Activated naive CD4-positive, alpha-beta T cell (primary cell): ENCODE data around the gene GSC.
"Not testable (repeated sequence)": the region's sequence is repeated elsewhere in the genome, so short reads cannot be mapped to it uniquely, and the experiment has no call there.

Experiments used
- DNase-seq, 4 experiments: peaks; one replicate each; lab custom pipeline; 2025; lab: John Stamatoyannopoulos, UW

Gene GSC

DNA sequence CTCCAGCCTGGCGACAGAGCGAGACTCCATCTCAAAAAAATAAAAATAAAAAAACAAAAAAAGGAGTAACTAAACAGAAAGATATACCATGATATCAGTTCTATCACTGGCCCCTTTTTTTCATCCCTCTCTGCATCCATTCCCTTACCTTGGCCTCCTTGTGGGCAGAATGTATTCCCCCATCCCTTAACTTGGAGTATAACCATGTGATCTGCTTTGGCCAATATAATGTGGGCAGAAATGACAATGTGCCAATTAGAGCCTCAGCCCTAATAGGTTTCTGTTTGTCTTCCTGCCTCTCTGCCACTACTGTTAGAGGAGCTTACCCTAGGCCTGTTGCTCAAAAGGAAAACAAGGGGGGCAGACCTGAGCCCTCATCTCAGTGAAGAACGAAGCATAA lies 23.8 kb downstream of the GSC start:
- no peak for DNase-seq

DNA sequence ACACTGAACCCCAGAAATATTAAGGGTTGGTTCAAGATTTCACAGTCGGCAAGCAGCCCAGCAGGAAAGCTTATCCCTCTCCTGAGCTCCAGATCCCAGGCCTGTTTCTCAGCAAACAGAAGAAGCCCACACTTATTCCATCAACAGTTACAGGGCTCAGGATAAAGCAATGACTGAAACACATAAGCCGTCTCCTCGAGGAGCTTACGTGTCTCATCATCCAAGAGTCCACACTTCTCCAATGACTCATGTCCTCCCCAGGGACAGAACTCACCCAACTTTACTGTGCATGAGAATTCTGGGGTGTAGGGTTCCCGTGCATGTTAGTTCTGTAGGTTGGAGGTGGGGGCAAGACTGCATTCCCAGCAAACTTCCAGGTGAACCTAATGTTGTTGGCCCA lies 31.2 kb downstream of the GSC start:
- no peak for DNase-seq

DNA sequence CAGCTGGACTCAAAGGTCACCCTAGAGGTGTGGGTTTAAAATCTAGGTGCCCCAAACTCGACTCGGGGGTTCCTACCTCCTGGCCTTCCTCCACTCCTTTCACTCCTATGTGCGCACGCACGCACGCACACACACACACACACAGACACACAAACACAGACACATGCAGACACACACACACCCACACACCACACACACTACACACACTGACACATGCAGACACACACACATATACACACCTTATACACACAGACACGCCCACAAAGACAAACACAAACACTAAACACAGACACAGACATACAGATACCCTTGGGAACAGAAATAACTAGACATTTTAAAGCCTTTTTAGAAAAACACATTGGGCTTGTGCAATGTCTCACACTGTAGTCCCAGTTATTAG lies 31.8 kb downstream of the GSC start:
- DNase-seq, result no peak

DNA sequence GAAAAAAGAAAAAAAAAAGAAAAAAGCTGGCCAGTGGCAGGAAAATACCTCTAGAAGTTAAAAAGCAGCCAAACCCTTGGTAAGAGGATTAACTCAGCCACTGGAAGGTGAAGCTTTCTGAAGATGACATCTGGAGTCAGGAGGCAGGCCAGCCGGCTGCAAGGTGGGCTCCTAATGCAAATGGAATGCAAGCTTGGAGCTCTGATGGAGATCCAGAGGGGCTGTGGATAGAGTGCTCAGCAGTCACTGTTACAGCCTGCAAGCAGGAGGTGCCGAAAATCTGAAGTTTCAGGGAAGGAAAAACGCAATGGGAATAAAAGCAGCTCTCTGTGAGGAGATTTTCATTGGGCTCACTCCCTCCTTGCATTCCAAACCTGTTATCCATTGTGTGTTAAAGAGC lies 41.0 kb downstream of the GSC start:
- DNase-seq, result no peak

DNA sequence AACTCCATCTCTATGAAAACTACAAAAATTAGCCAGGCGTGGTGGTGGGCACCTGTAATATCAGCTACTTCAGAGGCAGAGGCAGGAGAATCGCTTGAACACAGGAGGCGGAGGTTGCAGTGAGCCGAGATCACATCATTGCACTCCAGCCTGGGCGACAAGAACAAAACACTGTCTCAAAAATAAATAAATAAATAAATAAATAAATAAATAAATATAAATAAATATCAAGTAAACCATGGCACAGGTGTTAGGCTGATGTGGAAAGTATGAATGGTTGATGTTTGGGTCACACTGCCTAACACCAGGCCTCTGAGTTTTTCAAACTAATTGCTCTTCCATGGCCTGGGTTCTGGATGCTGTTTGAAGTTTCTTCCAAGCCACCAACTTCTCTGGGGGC lies 41.5 kb downstream of the GSC start:
- not testable (repeated sequence) for DNase-seq

DNA sequence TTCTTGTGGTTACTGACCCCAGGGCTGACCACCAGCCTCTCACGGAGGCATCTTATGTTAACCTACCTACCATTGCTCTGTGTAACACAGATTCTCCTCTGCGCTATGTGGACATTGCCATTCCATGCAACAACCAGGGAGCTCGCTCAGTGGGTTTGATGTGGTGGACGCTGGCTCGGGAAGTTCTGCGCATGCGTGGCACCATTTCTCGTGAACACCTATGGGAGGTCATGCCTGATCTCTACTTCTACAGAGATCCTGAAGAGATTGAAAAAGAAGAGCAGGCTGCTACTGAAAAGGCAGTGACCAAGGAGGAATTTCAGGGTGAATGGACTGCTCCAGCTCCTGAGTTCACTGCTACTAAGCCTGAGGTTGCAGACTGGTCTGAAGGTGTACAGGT lies 43.3 kb downstream of the GSC start:
- not testable (repeated sequence) for DNase-seq

DNA sequence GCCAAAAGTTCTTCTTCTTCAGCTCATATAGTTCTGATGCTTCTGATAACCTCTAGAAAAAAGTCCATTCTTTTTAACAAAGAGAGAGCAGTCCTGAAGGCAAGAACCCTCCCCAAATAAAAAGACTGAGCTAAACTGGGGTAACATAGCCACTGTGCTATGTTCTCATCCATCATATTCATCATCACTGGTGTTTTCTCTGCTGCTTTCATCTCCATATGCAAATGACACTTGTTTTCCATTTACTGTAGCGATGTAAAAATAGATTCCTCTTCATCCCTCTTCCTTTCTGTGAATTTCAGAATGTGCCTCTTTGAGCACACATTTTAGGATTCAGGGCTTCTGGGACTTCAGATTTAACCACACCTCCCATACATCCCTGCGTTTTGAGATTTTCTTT lies 44.9 kb downstream of the GSC start:
- no peak for DNase-seq

DNA sequence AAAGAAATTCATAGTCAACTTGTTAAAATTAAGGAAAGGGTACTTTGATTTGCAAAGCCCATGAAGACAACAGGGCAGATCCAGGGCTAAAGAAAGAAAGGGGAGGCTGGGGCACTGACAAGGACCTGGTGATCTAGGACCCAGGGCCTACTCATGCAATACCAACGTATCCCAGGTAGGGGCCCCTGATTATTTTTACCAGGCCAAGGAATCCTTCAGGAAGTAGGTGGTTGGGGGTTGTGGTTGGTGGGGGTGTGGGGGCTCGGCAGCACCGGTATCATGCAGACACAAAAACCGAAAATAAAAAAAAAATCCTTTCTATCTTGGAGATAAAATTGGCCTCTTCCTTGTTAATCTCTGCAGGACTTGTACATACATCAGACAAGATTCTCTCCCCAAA lies 47.5 kb downstream of the GSC start:
- no peak for DNase-seq
